SK-N-MC (cell line): ENCODE results near the gene GNAS-AS1.

Source experiments
- DNase-seq: peaks from one replicate; pipeline ENCODE4 v3.0.0-alpha.2; 2011; ENCODE audit warnings: low read depth, low spot score
- H3K27ac ChIP-seq: fragments of 200-600 bp; sonication (generic); 2 replicates; pipeline ENCODE4 v1.5.1; 2016; ENCODE audit warnings: mixed run types
- H3K36me3 ChIP-seq: fragments of 200-600 bp; sonication (generic); 2 replicates; pipeline ENCODE4 v1.6.1; 2017; ENCODE audit warnings: antibody characterized with exemption, low read length, mixed read lengths; ENCODE audit not compliant: insufficient read depth
- H3K4me3 ChIP-seq: fragments of 200-600 bp; sonication (generic); 2 replicates; pipeline ENCODE4 v1.5.1; 2016
- H3K9ac ChIP-seq: fragments of 200-600 bp; sonication (generic); 2 replicates; pipeline ENCODE4 v1.8.0; 2017; ENCODE audit warnings: mixed run types, mixed read lengths; ENCODE audit not compliant: insufficient read length
- H3K9me3 ChIP-seq: fragments of 200-600 bp; sonication (generic); 2 replicates; pipeline ENCODE4 v1.6.1; 2017; ENCODE audit warnings: low read depth, mild to moderate bottlenecking, antibody characterized with exemption, low read length, moderate library complexity, mixed read lengths
- EZH2 ChIP-seq: fragments of 200-600 bp; sonication (generic); IDR thresholded peaks from one replicate; pipeline ENCODE4 v1.6.1; 2017; ENCODE audit warnings: antibody characterized with exemption
- FOXP2 ChIP-seq: optimal IDR thresholded peaks from 2 replicates; pipeline ENCODE3; 2011; ENCODE audit warnings: mild to moderate bottlenecking, moderate library complexity; ENCODE audit not compliant: insufficient read depth; ENCODE audit errors: extremely low read length, control extremely low read depth
- POLR2AphosphoS5 ChIP-seq: IDR thresholded peaks from 2 replicates; pipeline ENCODE4 v1.6.1; 2012; ENCODE audit warnings: mild to moderate bottlenecking, low read depth, low read length, borderline replicate concordance

GNAS-AS1 gene

GRCh38 chr20:58795923-58796245 is 54.8 kb downstream of the GNAS-AS1 start:
- no peak overlapping the region for H3K4me3 ChIP-seq
- no peaks in the 10 kb centered on the region for H3K9me3 ChIP-seq
- TF ChIP-seq EZH2 (no peak), POLR2AphosphoS5 (no peak)
- no peak overlapping the region for H3K27ac ChIP-seq
- no peaks in the 10 kb centered on the region for H3K36me3 ChIP-seq
- DNase-seq: no peak
- no peak overlapping the region for H3K9ac ChIP-seq

GRCh38 chr20:58795181-58795922 is 55.4 kb downstream of the GNAS-AS1 start:
- no peak for TF ChIP-seq EZH2
- no peak overlapping the region for H3K4me3 ChIP-seq
- H3K9ac ChIP-seq: no peak overlapping the region
- DNase-seq: no peak
- no peaks in the 10 kb centered on the region for H3K36me3 ChIP-seq
- H3K9me3 ChIP-seq: no peaks in the 10 kb centered on the region
- H3K27ac ChIP-seq: no peak overlapping the region

DNA sequence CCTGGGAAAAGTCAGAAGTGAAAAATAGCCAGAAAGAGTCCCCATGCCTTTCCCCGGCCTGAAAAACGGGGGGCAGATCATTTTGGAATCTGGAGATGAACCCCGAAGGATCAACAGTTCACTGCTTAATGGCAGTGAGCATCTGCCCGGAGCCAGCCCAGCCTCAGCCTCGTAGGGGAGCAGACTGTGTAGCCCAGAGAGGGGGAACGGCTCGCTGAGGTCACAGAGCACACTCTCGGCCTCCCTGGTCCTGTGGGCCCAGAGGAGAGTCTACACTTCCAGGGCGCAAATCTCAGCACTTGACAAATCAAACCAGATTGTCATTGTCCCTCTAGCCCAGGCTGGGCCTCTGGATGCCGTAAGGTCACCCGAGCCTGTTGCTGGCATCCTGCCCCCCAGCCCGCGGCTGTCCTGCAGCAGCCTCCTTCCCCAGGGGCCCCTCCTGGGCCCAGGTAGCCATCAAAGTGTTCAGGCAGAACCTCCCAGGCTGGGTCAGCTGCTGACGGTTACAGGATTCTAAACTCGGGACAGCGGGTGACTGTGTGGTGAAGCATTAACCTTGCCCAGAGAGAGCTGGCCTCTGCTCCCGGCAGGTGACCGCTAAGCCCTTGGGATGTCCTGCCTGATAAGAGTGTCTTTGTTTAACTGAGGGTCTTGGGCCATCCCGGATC is 56.1 kb downstream of the GNAS-AS1 start:
- DNase-seq: no peak
- H3K36me3 ChIP-seq: no peaks in the 10 kb centered on the region
- H3K9ac ChIP-seq: no peak overlapping the region
- no peak overlapping the region for H3K4me3 ChIP-seq
- no peak for TF ChIP-seq EZH2
- TF ChIP-seq POLR2AphosphoS5: no peak
- TF ChIP-seq FOXP2: no peak
- no peaks in the 10 kb centered on the region for H3K9me3 ChIP-seq
- no peak overlapping the region for H3K27ac ChIP-seq

- H3K9ac ChIP-seq: no peak overlapping the region
- no peaks in the 10 kb centered on the region for H3K9me3 ChIP-seq
- no peaks in the 10 kb centered on the region for H3K36me3 ChIP-seq
- DNase-seq: no peak
- TF ChIP-seq FOXP2 (no peak), EZH2 (no peak), POLR2AphosphoS5 (no peak)
- H3K4me3 ChIP-seq: no peak overlapping the region
- H3K27ac ChIP-seq: no peak overlapping the region
These were observed 56.9 kb downstream of the GNAS-AS1 start for GRCh38 chr20:58793512-58794420.

GRCh38 chr20:58792426-58792825 is 58.3 kb downstream of the GNAS-AS1 start:
- no peaks in the 10 kb centered on the region for H3K36me3 ChIP-seq
- no peak overlapping the region for H3K4me3 ChIP-seq
- DNase-seq: no peak
- H3K9me3 ChIP-seq: no peaks in the 10 kb centered on the region
- H3K9ac ChIP-seq: no peak overlapping the region
- TF ChIP-seq POLR2AphosphoS5 (no peak), FOXP2 (no peak), EZH2 (no peak)
- H3K27ac ChIP-seq: no peak overlapping the region

DNA sequence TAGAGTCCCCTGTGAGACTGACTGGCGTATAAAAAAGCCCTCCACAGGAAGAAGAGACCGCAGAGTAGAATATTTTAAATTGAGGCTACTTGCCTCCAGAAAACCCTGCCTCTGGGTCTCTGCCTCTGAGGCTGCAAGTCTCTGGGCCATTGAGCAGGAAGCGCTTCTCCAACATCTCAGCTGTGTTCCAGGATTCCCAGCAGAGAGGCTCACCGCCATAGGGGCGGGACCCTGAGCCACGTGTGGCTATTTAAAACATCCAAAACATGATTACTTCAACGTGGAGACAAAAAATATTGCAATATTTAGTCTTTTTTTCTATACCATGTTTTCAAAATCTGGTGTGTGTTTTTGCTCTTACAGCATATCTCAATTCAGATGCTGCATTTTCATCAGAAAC is 59.4 kb downstream of the GNAS-AS1 start:
- H3K9ac ChIP-seq: no peak overlapping the region
- H3K9me3 ChIP-seq: no peaks in the 10 kb centered on the region
- no peaks in the 10 kb centered on the region for H3K36me3 ChIP-seq
- H3K4me3 ChIP-seq: peak overlapping the region; percentile 75
- H3K27ac ChIP-seq: no peak overlapping the region
- TF ChIP-seq EZH2 (no peak), POLR2AphosphoS5 (no peak), FOXP2 (no peak)
- DNase-seq: no peak

GRCh38 chr20:58790454-58790853 is 60.2 kb downstream of the GNAS-AS1 start:
- TF ChIP-seq POLR2AphosphoS5 (no peak), FOXP2 (peak; percentile 40)
- Histone ChIP-seq H3K4me3 (peak overlapping the region; percentile 75), H3K9me3 (no peaks in the 10 kb centered on the region), H3K9ac (no peak overlapping the region), H3K27ac (no peak overlapping the region), H3K36me3 (no peaks in the 10 kb centered on the region)
- no peak for DNase-seq

DNA sequence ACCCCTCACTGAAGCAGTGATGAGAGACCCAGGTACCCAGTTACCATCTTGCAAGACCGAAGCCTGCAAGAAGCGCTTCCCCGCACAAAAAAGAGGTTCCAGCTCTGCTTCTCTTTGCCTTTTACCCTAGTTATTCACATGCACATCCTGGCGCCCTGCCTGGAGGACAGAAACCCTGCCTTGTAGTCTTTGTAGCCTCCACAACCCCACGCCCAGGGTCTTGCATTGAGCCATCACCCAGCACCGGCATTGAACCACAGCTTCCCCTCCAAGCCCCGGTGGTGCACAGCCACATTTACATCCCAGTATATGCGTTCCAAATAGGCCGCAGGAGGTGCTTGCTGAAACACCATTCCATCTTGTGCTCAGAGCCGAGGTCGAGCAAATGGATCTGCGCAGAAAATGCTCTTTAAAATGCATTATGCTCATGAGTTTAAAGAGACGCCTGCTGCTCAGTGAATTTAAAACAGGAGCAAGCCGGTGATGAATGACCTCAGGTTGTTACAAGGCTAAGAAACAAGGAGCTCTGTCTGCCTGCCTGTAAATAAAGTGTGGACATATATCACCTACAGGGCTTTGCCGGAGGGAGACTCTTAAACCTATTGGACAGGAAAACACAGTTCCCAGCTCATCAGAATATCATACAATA is 61.7 kb downstream of the GNAS-AS1 start:
- Histone ChIP-seq H3K9ac (no peak overlapping the region), H3K27ac (no peak overlapping the region), H3K4me3 (no peak overlapping the region), H3K9me3 (no peaks in the 10 kb centered on the region), H3K36me3 (no peaks in the 10 kb centered on the region)
- DNase-seq: no peak
- TF ChIP-seq FOXP2: no peak
- TF ChIP-seq POLR2AphosphoS5: no peak
- TF ChIP-seq EZH2: no peak
